Hindlimb muscle (tissue), 1 donor: Measurements from ENCODE around the gene ISYNA1. TPM values are rescaled to one million over a fixed set of nuclear protein-coding genes. Genes with fewer than 3 reads are reported as not detected.

ENCODE experiments used
- DNase-seq: peaks from one replicate; pipeline ENCODE4 v3.0.0-alpha.2; 2013
- polyA plus RNA-seq: library from polyadenylated mRNA; unstranded; fragments of 120-200 nt; gene quantifications from one replicate; pipeline ENCODE4 v1.2.1, GENCODE V29; 2013; ENCODE audit not compliant: insufficient read length

Gene ISYNA1
- polyA plus RNA-seq, 1 donor: 231 TPM

DNA sequence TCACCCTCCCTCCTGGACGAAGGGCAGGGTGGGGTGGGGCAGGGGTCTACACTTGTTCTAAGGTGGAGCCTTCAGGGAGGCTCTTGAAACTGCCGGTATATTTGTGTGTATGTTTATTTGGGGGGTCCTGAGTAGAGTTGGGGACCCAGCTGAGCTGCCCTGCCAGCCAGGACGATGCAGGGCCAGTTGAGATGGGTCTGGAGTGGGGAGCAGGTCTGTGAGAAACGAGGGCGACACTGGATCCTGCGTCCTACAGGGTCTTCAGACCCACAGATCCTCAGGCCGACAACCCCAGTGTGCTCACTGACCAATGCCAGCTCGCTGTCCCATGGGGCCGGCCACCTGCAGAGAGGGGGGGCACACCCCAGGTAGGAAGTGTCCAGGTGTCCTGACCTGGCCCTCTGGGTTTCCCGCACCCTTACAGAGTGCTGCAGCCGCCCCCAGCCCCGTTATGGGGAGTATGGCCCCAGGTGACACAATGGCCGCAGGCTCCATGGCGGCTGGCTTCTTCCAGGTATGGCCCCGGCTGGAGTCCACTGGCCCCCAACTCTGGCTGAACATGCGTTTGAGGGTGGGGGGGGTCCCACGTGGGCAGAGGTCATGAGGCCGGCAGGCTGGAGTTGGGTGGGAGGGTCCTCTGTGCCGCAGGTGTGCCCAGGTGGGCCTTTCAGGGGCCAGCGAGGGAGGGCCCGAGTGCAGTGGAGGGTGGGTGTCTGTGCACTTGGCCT lies 7.4 kb downstream of the ISYNA1 start:
- DNase-seq: no peak

DNA sequence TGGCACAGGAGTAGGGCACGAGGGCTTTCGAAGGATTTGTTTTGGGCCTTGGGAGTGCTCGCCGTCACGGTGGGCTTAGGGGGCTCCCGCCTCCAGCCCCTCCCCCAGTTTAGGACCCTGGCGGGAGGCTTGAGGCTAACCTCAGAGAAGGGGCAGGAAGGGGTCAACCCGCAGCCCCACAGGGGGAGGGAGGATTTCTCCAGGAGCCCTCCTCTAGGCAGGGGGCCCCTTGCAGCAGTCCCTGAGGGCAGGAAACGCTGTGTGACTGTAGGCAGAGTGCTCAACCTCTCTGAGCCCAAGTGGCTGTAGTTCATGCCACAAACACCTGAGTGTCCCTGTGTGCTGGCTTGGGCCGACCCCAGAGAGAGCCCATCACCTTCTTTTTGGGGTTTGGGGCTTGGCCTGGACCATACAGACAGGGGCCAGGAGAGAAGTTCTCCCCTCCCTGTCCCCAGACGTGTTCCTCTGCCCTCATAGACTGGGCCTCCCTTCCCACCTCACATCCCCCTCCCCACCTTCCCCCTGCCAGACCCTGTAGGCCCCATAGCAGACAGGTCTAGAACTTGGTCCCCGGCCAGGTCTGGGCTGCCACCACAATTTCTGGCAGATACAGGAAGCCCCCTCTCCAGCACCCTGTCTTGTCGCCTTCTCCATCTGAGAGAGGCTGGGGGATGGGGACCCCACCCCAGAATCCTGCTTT lies 8.1 kb downstream of the ISYNA1 start:
- DNase-seq: no peak

DNA sequence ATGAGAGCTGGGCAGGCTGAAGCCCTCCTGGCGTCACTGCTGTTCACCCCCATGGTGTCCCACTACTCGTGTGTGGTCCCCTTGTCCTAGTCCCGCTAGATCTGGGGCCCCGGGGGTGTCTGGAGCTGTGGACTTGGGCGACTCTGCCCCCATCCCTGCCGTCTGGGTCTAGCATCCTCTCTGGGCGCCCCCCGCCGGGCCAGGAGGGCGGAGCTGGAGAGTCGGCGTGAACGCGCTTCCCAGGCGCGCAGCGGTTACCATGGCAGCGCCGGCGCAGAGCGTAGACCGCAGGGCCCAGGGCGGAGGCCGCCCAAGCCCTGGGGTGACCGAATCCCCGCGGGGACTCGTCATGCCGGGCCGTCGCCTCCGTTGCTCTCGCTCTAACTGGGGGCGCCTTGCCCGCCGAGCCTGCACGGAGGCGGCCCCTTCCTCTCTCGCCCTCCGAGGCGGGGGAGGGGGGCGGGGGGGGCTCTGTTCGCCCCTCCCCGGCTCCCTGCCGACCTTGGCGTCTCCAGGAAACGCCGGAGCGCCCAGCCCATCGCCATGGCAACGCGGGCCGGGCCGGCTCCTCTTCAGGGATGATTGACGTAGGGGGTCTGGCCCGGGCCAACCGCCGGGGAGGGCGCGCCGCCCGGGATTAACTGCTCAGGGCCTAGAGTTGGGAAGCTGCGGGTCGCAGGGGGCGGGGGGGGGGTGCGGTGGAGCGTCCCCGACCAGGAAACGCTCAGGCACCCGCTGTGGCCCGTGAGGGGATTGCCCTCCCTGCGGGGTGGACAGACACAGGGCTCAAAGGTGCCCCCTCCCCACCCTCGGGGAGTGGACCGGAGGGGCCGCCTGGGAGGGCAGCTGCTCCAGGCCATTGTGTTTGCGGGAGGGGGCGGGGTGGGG lies 8.9 kb downstream of the ISYNA1 start:
- DNase-seq: peak; percentile 74

DNA sequence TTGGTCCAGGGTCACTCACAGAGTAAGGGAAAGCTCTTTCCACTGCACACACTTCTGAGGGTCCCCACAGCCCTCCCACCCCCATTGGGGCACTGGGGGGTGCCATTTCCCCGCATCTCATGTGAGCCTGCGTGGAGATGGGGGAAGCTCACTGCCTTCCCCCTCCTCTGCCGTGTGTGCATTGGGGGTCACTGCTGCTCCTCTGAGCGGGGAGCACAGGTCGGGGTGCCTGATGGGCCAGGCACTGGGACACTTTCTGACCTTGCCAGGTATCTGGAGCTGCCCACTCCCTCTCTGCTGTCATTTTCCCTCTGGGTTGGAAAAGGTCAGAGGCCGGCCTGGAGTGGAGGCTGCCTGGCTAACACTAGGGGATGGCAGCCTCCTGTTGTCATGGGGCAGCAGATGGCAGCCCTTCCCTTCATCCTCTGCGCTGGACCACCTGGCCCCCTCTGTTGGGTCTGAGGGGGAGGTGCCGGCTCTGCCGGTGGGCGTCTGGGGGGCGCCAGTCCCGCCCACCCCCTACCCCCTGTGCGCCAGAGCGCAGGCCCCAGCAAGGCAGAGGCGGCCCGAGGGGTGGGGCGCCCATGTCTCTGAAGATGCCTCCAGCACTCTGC lies 9.7 kb downstream of the ISYNA1 start:
- no peak for DNase-seq

DNA sequence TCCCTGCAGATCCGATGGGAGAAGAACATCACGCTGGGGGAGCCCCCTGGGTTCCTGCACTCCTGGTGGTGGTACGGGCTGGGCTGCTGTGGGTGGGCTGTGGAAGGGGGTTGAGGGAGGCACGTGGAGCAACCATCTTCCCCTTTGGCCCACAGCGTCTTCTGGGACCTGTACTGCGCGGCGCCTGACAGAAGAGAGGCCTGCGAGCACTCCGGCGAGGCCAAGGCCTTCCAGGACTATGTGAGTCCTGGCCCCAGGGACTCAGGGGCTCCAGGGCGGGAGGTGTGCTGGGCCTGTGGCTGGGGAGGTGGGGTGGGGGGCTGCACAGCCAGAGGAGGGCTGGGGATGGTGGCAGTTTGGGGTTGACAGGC lies 10.2 kb downstream of the ISYNA1 start:
- no peak for DNase-seq

DNA sequence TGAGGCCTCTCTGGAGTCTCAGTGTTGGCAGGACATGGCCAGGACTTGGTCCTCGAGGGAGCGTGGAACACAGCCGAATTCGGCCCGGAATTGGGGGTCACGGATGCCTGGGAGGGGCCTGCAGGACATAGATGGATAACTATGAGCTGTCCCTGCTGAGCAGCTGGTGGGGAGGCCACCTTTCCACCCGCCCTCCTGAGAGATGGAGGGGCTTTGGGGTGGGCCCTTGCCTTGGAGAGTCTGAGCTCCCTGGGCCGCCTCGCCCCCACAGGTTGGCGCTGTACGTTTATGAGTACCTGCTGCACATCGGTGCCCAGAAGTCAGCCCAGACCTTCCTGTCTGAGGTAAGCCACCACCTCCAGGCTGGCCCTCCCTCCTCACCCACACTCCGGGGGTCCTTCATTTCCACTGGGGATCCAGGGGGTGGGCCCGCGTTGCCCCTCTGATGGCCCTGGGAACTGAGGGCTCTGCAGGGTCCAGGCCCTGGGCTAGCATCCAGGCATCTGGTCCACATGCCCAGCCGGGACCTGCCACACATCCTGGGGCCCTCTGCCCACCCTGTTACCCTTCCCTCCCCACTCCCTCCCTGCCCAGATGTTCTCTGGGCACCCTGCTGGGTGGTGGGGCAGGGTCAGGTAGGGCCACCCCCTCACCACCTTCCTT lies 10.7 kb downstream of the ISYNA1 start:
- no peak for DNase-seq

DNA sequence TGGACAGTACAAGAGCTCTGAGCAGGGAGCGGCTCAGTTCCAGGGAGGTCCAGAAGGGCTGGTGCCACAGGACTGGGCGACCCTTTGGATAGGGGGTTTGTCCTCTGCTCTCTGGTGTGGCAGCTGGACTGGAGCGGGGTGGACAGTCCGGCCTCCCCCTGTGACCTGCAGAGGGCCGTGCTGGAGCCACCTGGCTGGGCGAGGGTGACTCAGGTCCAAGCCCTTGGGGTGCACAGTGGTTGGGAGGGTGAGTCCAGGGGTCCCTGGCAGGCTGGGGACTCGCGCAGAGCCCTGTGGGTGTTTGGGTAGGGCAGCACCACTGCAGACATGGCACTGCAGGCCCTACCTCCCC lies 11.5 kb downstream of the ISYNA1 start:
- DNase-seq: no peak

DNA sequence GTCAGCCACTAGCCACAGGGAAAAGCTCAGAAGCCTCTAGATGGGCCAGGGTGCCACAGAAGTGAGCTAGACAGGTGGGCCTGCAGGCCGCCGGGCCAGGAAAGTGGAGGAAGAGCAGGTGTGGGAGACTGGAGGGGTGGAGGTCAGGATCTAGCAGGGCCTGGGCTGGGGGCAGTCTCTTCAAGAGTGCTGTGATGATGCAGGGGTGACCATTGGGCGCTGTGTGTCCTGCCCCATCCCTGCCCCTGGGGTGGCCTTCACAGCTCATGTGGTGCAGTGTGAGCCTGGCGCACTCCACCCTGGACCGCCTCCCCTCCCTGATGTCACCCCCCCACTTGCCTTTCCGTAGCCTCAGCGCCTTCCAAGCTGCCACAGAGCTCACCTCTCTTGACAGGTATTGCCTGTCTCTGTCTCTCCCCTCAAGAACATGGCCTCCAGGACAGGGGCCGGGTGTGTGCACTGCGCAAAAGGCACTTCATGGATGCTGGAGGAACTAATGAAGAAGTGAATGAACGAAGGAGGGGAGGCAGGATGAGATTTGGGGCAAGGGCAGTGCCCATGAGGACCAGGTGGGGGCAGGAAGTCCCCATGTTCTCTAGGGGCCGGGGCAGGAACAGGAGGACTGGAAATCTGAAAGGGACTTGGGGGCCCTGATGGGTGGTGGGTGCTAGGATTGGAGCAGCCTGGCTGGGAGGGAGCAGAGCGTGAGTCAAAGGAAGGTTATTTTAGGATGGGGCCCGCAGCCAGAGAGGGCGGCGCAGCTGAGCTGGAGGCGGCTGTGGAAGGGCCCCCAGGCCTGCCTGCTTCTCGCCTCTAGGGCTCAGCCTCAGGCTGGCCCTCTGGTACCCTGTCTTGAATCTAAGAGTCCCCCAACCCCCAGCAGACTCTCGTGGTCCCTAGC lies 12.2 kb downstream of the ISYNA1 start:
- peak; percentile 72 for DNase-seq

DNA sequence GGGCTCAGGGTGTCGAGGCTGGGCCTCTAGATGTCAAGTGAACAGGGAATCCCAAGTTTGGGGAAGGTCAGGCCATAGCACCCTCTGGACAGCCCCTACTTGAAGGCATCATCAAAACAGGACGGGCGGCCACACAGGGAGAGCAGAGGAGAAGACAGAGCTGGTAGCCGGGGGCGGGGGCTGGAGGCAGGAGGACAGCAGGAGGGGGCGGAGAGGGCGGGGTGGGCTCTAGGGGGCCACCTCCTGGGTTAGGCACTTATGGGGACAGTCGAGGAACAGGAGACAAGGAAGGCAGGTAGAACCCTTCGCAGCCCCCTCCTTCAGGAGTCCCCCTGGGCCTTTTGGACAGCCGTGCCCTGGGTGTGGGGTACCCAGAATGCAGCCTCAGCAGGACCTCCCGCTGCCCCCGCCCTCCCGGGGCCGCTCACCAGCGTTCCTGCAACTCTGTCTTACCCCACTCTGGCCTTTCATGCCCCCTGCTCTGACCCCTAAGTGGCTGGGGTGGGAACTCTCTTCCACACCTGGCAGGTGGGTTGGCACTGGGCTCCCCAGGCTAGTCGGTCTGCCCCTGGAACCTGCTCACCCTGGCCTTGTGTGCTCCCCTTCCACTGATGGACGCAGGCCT lies 12.9 kb downstream of the ISYNA1 start:
- DNase-seq: no peak

DNA sequence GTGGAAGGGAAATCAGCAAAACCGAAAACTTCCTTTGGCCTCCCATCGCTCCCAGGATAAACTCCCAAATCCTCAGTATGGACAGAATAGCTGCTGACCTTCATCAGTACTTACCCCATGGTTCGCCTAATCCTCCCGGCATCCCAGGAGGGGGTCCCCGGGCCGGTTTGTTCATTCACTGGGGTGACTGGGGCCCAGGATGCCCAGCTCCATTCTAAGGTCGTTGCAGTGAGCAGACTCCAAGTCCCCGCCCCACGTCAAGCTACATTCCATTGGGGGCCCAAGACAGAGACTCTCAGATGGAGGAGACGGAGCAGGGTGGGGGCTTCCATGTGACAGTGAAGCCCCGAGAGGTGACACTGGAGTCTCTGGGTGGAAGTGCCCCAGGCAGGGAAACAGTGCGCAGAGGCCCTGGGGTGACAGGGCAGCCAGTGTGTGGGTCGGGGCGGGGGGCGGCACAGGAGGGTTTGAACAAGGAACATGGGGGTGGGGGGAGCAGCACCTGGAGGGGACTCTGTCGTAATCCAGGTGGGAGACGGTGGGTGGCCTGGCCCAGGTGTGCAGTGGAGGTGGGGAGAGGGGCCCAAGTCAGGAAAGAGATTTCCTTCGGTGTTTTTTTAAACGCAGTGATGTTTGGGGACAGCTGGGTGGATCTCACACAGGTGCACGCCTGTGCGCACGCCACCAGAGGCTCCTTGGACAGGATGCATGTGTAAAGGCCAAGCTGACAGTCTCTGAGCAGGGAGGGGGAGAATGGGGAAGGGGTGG lies 13.6 kb downstream of the ISYNA1 start:
- no peak for DNase-seq

DNA sequence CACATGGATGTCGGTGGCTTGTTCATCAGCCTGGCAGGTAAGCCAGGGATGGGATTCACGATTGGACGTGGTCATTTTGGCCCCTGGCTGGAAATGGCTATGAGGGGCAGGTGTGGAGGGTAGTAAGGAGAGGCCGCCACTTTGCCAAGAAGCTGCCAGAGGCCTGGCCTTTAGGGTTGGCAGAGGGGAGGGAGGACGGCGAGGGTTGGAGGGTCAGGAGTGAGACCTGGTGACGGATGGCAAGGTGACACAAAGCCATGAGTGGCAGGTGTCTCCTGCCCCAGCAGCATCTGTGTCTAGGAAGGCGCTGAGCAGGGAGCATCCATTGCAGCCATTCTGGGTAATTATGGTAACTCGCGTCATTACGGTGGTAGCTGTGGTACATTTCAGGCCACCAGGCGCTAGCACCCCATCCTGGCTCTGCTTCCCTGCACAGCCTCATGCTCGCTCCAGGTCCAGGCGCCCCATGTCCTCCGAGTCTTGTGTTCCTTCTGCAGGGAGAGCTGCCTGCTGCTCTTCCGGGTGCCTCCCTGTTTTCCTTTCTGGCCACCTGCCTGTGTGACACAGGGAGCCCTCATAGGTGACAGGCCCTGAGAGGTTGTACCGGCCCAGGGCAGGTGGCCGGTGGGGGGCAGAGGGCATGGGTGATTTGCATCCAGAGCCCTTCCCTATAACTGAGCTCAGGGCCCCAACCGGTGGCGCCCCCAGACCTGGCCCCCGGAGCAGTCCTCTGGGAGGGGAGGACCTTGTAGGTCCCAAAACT lies 14.5 kb downstream of the ISYNA1 start:
- DNase-seq: no peak

DNA sequence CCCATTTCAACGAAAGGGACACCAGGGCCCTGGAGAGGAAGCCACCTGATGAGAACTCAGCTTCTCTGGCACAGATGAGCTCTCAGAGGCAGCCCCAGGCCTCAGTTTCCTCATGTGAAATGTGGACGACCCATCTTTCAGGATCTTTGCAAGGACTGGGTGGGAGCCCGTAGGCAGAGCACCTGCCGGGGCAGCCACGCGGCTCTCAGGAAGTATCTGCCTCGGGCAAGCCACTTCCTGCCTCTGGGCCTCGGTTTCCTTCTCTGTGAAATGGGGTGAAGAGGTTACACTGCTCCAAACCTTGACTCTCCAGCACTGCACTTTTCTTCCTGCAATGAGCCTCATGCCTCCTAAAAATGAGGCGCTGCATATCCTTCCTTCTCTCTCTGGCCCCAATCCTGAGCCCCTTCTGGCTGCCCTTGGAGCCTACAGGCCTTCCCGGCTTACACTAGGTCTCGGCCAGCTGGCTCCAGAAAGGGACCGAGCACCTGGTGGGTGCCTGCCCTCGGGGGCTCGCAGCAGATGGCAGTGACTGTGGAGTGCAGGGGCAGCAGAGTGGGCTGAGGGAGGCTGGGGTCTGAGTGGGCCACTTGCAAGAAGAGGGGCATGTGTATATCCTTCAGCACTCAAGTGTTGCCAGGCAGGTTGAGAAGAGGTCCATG lies 15.3 kb downstream of the ISYNA1 start:
- DNase-seq: no peak

DNA sequence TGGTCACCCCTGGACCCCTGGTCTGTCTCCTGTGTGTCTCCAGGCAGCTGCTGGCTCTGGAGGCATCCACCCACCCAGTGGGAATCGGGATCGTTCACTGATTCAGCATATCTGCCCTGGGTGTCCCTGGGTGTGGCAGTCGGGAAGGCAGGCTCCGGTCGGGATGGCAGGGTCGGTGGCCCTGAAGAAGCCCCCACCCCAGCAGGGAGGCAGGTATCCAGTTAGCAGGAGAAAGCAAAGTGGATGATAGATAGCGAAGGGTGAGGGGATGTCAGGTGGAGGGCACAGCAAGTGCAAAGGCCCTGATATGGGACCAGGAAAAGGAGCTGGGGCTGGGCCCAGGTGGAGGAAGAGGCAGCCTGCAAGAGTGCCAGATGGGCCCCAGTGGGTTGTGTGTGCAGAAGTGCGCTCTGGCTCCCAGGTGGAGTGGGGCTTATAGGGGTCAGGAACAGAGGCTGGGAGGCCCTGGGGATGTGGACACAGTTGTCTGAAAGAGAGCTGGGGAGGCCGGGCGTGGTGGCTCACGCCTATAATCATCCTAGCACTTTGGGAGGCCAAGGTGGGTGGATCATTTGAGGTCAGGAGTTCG lies 16.5 kb downstream of the ISYNA1 start:
- DNase-seq: no peak

DNA sequence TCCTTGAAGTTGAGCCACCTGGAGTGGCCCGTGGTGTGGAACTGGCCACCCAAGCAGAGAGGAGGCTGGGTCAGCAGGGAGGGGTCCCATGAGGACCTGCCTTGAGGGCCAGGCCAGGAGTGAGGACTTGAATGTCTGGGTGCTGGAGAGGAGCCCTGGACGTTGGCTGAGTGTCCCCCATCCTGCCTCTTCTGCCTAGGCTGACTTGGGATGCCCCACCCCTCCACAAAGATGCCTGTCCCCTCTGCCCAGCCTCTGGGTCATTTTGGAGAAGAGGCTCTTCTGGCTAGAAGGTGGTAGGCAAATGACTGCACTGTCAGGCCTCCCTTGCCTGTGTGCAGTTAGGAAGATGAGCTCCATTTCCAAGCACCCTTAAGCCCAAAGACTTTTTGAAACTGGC lies 17.0 kb downstream of the ISYNA1 start:
- DNase-seq: no peak

DNA sequence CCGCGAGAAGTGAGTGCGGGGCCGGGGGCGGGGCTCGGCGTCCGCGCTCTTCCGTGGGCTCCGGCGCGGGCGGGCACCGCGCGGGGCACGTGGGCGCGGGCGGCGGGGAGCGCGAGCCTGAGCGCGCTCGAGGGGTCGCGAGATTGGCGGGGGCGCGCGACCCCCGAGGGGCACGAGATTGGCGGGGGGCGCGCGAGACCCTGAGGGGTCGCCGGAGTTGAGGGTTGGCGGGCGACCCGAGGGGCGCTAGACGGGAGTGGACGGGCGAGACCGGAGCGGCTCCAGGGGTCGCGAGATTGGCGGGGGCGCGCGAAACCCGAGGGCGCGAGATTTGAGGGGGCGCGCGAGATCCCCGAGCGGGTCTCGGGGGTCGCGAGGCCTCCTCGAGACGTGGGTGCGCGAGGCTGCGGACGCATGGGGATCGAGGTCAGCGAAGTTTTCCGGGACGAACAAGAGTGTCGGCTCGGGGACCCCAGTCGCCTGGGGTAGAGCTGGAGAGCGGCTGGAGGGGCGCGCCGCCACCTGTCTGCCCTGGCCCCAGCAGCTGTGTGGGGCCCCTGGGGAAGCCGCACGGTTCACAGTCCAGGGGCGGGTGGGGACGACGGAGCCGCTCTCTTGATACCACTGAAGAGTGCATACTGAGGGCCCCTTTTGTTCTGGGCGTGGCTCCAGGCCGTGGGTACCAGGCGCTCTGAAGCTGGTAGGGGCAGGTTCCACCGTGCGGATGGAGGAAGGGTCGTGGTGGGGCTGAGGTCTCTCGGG lies 18.1 kb downstream of the ISYNA1 start:
- DNase-seq: no peak

DNA sequence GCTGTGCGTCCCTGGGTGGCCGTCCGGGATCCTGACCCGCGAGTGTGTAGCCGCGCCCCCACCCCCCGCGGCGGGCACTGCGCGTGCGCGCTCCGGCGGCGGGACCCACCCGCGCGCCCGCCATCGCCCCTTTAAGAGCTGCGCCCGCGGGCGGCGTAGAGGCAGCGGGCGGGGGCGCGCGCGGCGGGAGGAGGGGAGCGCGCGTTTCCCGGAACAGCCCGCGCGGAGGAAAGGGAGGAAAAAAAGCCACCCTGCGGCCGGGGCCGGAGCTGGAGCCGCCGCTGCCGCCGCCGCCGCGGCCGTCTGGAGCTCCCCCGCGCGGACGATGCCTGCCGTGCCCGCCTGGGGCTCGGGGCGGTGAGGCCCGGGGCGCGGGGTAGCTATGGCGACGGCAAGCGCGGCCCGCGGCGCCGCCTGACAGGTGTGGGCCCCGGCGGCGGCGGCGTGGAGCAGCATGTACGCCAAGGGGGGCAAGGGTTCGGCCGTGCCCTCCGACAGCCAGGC lies 18.7 kb downstream of the ISYNA1 start, which contains the start of gene SSBP4:
Gene SSBP4 (plus strand): TSS at position 204 of the 504 bp plus-strand sequence. CDS start 251 bp downstream, at position 455.
- peak; percentile 86 for DNase-seq
